D341Med (cell line): ENCODE data around the gene PNPLA6.
A peak's percentile ranks its signal among the peaks of the same experiment; 100 is the strongest.

Experiments
- DNase-seq: peaks from one replicate; pipeline ENCODE4 v3.0.0; 2012; ENCODE audit warnings: low spot score

The PNPLA6 gene

GRCh38 chr19:7602240-7602934 is 66.9 kb downstream of the PNPLA6 start:
- peak; percentile 13 for DNase-seq

- DNase-seq, result no peak
These were observed 67.5 kb downstream of the PNPLA6 start for GRCh38 chr19:7602935-7603497.

GRCh38 chr19:7603919-7604318 is 68.4 kb downstream of the PNPLA6 start:
- no peak for DNase-seq

- no peak for DNase-seq
These were observed 70.1 kb downstream of the PNPLA6 start for GRCh38 chr19:7605490-7606222.

- DNase-seq, result no peak
These were observed 70.8 kb downstream of the PNPLA6 start for GRCh38 chr19:7606289-7606688.

GRCh38 chr19:7607212-7607873 is 71.8 kb downstream of the PNPLA6 start:
- DNase-seq, result no peak

- DNase-seq, result no peak
These were observed 72.5 kb downstream of the PNPLA6 start for GRCh38 chr19:7607874-7608560.

GRCh38 chr19:7610491-7611240 is 75.1 kb downstream of the PNPLA6 start:
- no peak for DNase-seq
